ENCODE measurements around the gene CNGA3. TPM values are rescaled to one million over a fixed set of nuclear protein-coding genes. Genes with fewer than 3 reads are reported as not detected.
"Not testable (repeated sequence)": the region's sequence is repeated elsewhere in the genome, so short reads cannot be mapped to it uniquely, and the experiment has no call there.

The CNGA3 gene
- under 0.01 TPM in 1 of 2 replicates, not detected in the other for total RNA-seq

- DNase-seq, result peak; percentile 38
Measured at GRCh38 chr2:98346311-98347236, at the start of gene CNGA3. Gene CNGA3, plus strand, starts transcription at chr2:98346456. Its CDS starts 23,520 bp downstream, at chr2:98369976.

- DNase-seq, result peak; percentile 54
Measured at GRCh38 chr2:98297817-98298682, 48.2 kb upstream of the CNGA3 start.

GRCh38 chr2:98298683-98299164 lies 47.5 kb upstream of the CNGA3 start:
- no peak for DNase-seq

GRCh38 chr2:98299211-98299905 lies 46.9 kb upstream of the CNGA3 start:
- DNase-seq, result no peak

GRCh38 chr2:98300141-98300874 lies 45.9 kb upstream of the CNGA3 start:
- DNase-seq, result no peak

- DNase-seq, result no peak
Measured at GRCh38 chr2:98301469-98301868, 44.8 kb upstream of the CNGA3 start.

GRCh38 chr2:98307131-98307696 lies 39.0 kb upstream of the CNGA3 start:
- DNase-seq, result not testable (repeated sequence)

- DNase-seq, result no peak
Measured at GRCh38 chr2:98308068-98308467, 38.2 kb upstream of the CNGA3 start.

GRCh38 chr2:98308532-98308931 lies 37.7 kb upstream of the CNGA3 start:
- no peak for DNase-seq

- no peak for DNase-seq
Measured at GRCh38 chr2:98309580-98309979, 36.7 kb upstream of the CNGA3 start.

GRCh38 chr2:98310010-98310409 lies 36.2 kb upstream of the CNGA3 start:
- no peak for DNase-seq

- no peak for DNase-seq
Measured at GRCh38 chr2:98311090-98311489, 35.2 kb upstream of the CNGA3 start.

- no peak for DNase-seq
Measured at GRCh38 chr2:98311771-98312545, 34.3 kb upstream of the CNGA3 start.

GRCh38 chr2:98313492-98314250 lies 32.6 kb upstream of the CNGA3 start:
- no peak for DNase-seq

GRCh38 chr2:98314251-98314650 lies 32.0 kb upstream of the CNGA3 start:
- DNase-seq, result peak; percentile 37

GRCh38 chr2:98315957-98316356 lies 30.3 kb upstream of the CNGA3 start:
- no peak for DNase-seq

GRCh38 chr2:98317214-98317613 lies 29.0 kb upstream of the CNGA3 start:
- no peak for DNase-seq

GRCh38 chr2:98320171-98320570 lies 26.1 kb upstream of the CNGA3 start:
- DNase-seq, result not testable (repeated sequence)

GRCh38 chr2:98324181-98324580 lies 22.1 kb upstream of the CNGA3 start:
- no peak for DNase-seq

- no peak for DNase-seq
Measured at GRCh38 chr2:98327776-98328175, 18.5 kb upstream of the CNGA3 start.
